ENCODE results near the gene SMAD2.

SMAD2 gene

DNA sequence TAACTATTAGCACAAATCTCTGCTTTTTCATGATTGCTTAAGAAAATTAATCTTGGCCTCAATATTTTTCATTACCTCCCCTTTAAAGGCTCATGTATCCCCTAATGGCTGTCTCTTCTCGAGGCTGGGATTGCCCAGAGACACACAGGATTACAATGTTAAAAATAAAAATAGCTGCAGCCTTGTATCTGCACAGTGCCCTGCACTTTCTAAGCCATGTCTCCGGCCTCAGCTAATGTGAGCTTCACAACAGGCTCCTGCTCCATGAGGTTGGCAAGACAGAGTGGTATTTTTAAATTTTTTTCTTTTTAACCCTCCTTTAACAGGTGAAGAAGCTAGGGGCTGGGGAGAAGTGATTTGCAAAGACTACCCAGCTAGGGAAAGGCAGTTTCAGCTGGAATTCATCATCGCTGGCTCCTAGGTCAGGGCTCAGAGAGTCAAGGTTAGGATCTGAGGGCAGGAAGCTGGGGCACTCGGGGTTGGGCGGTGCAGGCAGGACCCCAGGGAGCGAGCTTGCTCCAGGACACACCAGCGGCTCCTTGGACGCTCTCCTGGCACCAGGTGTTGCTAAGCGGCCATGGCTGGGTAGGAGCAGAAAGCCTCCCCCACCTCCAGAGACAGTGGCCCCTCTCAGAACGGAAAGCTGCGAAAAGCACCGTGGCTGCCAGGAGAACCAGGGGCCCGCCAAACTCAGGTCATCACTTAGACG lies 135.6 kb downstream of the SMAD2 start:
- TF ChIP-seq, protein P1, sequence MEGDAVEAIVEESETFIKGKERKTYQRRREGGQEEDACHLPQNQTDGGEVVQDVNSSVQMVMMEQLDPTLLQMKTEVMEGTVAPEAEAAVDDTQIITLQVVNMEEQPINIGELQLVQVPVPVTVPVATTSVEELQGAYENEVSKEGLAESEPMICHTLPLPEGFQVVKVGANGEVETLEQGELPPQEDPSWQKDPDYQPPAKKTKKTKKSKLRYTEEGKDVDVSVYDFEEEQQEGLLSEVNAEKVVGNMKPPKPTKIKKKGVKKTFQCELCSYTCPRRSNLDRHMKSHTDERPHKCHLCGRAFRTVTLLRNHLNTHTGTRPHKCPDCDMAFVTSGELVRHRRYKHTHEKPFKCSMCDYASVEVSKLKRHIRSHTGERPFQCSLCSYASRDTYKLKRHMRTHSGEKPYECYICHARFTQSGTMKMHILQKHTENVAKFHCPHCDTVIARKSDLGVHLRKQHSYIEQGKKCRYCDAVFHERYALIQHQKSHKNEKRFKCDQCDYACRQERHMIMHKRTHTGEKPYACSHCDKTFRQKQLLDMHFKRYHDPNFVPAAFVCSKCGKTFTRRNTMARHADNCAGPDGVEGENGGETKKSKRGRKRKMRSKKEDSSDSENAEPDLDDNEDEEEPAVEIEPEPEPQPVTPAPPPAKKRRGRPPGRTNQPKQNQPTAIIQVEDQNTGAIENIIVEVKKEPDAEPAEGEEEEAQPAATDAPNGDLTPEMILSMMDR (IDR thresholded peaks at IDR 0.05; ENCODE audit: low read depth, low read length, missing control alignments) = no peak
- no peak for DNase-seq (ENCODE audit: extremely low read depth, low read depth)
- H3K4me3 ChIP-seq (replicated peaks; ENCODE audit: low read depth, low read length) = no peak overlapping the region

DNA sequence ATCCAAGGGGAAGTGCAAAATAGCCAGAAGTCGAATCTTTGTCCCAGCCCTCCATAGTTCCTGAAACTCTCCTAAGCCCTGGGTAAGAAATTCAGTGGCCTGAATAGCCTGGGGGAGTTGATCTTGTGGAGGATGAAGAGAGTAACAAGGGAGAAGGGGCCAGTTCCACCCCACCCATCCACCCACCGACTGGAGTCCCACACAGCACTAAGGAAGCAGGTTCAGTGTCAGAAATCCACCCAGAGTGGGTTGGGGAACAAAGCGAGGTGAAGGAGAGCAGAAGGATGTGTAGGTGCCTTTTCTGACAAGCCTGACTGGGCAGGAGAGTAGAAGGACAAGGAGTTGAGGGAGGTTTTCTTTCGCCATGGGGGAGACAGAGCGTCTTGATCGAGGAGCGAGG lies 136.8 kb downstream of the SMAD2 start:
- no peak for DNase-seq (ENCODE audit: extremely low read depth, low read depth)
- H3K4me3 ChIP-seq (replicated peaks; ENCODE audit: low read depth, low read length) = no peak overlapping the region
- TF ChIP-seq, protein P1 (IDR thresholded peaks at IDR 0.05; ENCODE audit: low read depth, low read length, missing control alignments) = no peak

DNA sequence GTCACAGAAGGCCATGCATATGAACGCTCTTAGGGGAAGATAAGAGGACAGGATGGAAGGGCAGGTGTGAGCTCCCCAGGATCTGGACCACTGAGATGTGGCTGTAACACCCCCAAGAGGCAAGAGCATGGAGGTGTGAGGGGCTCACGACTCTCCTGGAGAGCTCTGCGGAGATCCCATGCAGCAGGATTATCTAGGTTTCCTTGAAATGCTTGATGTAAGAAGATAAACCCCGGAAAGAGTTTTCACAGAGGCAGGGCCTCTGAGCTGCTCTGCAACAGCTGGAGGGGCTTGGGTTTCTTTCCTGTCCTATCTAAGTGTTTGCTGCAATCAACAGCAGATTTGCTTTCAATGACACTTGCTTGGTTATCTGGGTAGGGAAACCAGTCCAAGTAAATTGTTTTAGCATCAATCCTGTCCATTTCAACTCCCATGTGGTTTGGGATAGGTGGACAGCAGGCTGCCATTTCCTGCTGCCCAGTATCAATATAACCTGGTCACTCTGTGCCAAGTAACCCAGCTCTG lies 138.9 kb downstream of the SMAD2 start:
- no peak overlapping the region for H3K4me3 ChIP-seq (replicated peaks; ENCODE audit: low read depth, low read length)
- TF ChIP-seq, protein P1 (IDR thresholded peaks at IDR 0.05; ENCODE audit: low read depth, low read length, missing control alignments) = no peak
- no peak for DNase-seq (ENCODE audit: extremely low read depth, low read depth)

DNA sequence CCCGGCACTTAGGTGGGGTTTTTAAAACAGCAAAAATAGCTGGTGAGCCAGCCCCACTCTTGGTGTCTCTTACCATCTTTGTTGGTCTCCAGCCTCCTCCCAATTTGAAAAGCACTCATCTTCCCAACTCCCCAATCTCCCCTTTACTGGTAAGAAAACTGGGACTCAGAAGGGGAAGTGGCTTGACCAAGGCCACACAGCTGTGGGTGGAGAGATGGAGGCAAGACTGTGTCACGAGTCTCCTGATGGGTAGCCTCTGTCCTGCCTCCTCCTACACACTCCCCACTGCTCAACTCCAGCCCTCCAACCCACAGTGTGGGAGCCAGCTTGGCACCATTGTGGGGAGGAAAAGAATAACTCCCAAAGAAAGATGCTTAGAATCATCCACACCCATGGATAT lies 140.4 kb downstream of the SMAD2 start:
- TF ChIP-seq, protein P1 (IDR thresholded peaks at IDR 0.05; ENCODE audit: low read depth, low read length, missing control alignments) = no peak
- H3K4me3 ChIP-seq (replicated peaks; ENCODE audit: low read depth, low read length) = no peak overlapping the region
- no peak for DNase-seq (ENCODE audit: extremely low read depth, low read depth)

DNA sequence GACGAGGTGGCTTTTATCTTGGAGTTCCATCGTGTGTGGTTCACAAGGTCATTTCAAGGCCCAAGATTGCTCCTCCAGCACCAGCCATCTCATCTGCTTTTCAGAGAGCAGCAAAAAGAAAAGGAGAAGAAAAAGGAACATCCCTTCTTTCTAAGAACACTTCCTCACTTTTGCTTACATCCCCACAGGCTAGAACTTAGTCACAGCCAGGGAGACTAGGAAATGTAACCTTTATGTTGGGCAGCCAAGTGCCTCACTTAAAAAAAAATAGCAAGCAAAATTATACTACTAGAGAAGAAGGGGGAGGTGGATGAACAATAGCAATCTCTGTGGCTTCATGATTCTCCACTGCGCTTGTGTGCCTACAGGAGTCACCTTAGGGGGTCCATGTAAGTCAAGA lies 141.8 kb downstream of the SMAD2 start:
- TF ChIP-seq, protein P1 (IDR thresholded peaks at IDR 0.05; ENCODE audit: low read depth, low read length, missing control alignments) = no peak

DNA sequence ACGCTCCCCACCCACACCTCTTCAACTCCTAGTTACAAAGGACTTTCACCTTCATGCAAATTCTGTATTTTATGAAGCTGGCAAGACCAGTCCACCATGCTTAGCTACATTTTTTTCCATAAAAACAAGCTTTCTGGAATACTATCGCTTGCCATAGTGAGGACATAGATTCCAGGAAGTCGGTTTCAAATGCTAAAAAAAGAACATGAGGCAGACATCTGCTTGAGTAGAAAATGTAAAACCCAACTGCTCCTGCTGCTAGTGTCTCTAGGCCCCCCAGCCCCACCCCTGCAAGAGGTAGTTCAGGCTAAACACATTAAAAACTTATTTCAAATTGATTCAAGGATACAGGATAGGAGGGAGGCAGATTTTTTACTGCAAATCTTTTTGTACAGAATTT lies 148.9 kb downstream of the SMAD2 start:
- no peak for DNase-seq (ENCODE audit: extremely low read depth, low read depth)
- TF ChIP-seq, protein P1 (IDR thresholded peaks at IDR 0.05; ENCODE audit: low read depth, low read length, missing control alignments) = no peak
- H3K4me3 ChIP-seq (replicated peaks; ENCODE audit: low read depth, low read length) = no peak overlapping the region

More for the DNA sequence above, 141.8 kb downstream of the SMAD2 start:
- no peak overlapping the region for H3K4me3 ChIP-seq (replicated peaks; ENCODE audit: low read depth, low read length)
- DNase-seq (ENCODE audit: extremely low read depth, low read depth) = no peak

All from HFF-Myc (cell line).